Activated CD8-positive, alpha-beta memory T cell treated with anti-CD3 and anti-CD28 coated beads for 36 hours (primary cell): ENCODE measurements around the gene OR4N2. TPM values are rescaled to one million over a fixed set of nuclear protein-coding genes. Genes with fewer than 3 reads are reported as not detected.
"Not testable (repeated sequence)": the region's sequence is repeated elsewhere in the genome, so short reads cannot be mapped to it uniquely, and the experiment has no call there.

ENCODE experiments used
- CTCF ChIA-PET: fragments of 350-600 bp; sonication (Branson Sonifier 250); formaldehyde crosslinking; loops from one replicate; lab custom pipeline; 2021; ENCODE audit warnings: antibody characterized with exemption; lab: Charles Lee
- POLR2A ChIA-PET: fragments of 350-600 bp; sonication (Branson Sonifier 250); formaldehyde crosslinking; loops from one replicate; lab custom pipeline; 2021; ENCODE audit warnings: antibody characterized with exemption; lab: Charles Lee
- total RNA-seq, 2 experiments: library from RNA; stranded (reverse); gene quantifications; one replicate each; pipeline ENCODE4 v1.2.3, GENCODE V29; 2021

OR4N2 gene
- total RNA-seq, 2 experiments from 2014 or later, result not detected

GRCh38 chr14:19827626-19828244, 24.2 kb downstream of the OR4N2 start:
- CTCF ChIA-PET, result interaction anchor here (0.6 kb wide), 1 partner anchor 13 kb away, joined by 5 read pairs; no protein-coding TSS in a partner anchor
- POLR2A ChIA-PET, result not testable (repeated sequence)

GRCh38 chr14:19828314-19828713, 24.7 kb downstream of the OR4N2 start:
- POLR2A ChIA-PET, result no interaction called here
- CTCF ChIA-PET, result no interaction called here

- POLR2A ChIA-PET, CTCF ChIA-PET: not testable (repeated sequence)
These were observed 30.8 kb downstream of the OR4N2 start for GRCh38 chr14:19834203-19834848.

- POLR2A ChIA-PET, result no interaction called here
- CTCF ChIA-PET, result no interaction called here
These were observed 34.9 kb downstream of the OR4N2 start for GRCh38 chr14:19838433-19838832.

- ChIA-PET POLR2A (no interaction called here), CTCF (no interaction called here)
These were observed 47.8 kb downstream of the OR4N2 start for GRCh38 chr14:19851365-19851764.

- POLR2A ChIA-PET, CTCF ChIA-PET: not testable (repeated sequence)
These were observed 62.6 kb downstream of the OR4N2 start for GRCh38 chr14:19866061-19866669.

GRCh38 chr14:19873178-19873577, 69.6 kb downstream of the OR4N2 start:
- POLR2A ChIA-PET, result no interaction called here
- CTCF ChIA-PET, result no interaction called here

- ChIA-PET POLR2A (no interaction called here), CTCF (no interaction called here)
These were observed 71.3 kb downstream of the OR4N2 start, which contains the start of gene OR4K2 for GRCh38 chr14:19874842-19875241. Gene OR4K2, plus strand, starts transcription at chr14:19875142. Its CDS starts 1,126 bp downstream, at chr14:19876268.

GRCh38 chr14:19878029-19878642, 74.6 kb downstream of the OR4N2 start:
- CTCF ChIA-PET, result no interaction called here

More at GRCh38 chr14:19878029-19878642, 74.6 kb downstream of the OR4N2 start:
- POLR2A ChIA-PET, result no interaction called here

Other genes starting within 250 kb of the OR4N2 start
- not detected for gene OR11H2, start 89.9 kb upstream of the OR4N2 start, total RNA-seq
- not detected for gene OR4Q3, start 60.2 kb upstream of the OR4N2 start, total RNA-seq
- not detected for gene OR4M1, start 30.3 kb upstream of the OR4N2 start, total RNA-seq
- not detected for gene OR4K2, start 71.4 kb downstream of the OR4N2 start, total RNA-seq
- gene OR4K5, start 116.8 kb downstream of the OR4N2 start, total RNA-seq, result not detected
- gene OR4K1, start 127.1 kb downstream of the OR4N2 start, total RNA-seq, result not detected
- gene OR4K15, start 171.8 kb downstream of the OR4N2 start, total RNA-seq, result not detected
- not detected for gene OR4Q2, start 198.4 kb downstream of the OR4N2 start, total RNA-seq
- gene OR4K14, start 215.5 kb downstream of the OR4N2 start, total RNA-seq, result not detected
- gene OR4K13, start 232.3 kb downstream of the OR4N2 start, total RNA-seq, result not detected